Activated T-cell treated with anti-CD3 and anti-CD28 coated beads, Interleukin-2, amount 50 U/mL, for 24 hours (primary cell): Measurements from ENCODE around the gene CDCP2.
"Not testable (repeated sequence)": the region's sequence is repeated elsewhere in the genome, so short reads cannot be mapped to it uniquely, and the experiment has no call there.

ENCODE experiments used
- DNase-seq: peaks from one replicate; pipeline ENCODE4 v3.0.0-alpha.2; 2020
- H3K27ac Mint-ChIP-seq: 2 replicates; pipeline ENCODE4 v1.8.0; 2020; ENCODE audit warnings: mild to moderate bottlenecking, mixed read lengths
- H3K27me3 Mint-ChIP-seq: 2 replicates; pipeline ENCODE4 v1.8.0; 2020; ENCODE audit warnings: mixed read lengths
- H3K36me3 Mint-ChIP-seq: 2 replicates; pipeline ENCODE4 v1.8.0; 2020; ENCODE audit warnings: low read depth, mixed read lengths
- H3K4me1 Mint-ChIP-seq: 2 replicates; pipeline ENCODE4 v1.8.0; 2020; ENCODE audit warnings: low read depth, mixed read lengths
- H3K4me3 Mint-ChIP-seq: 2 replicates; pipeline ENCODE4 v1.8.0; 2020; ENCODE audit warnings: mild to moderate bottlenecking, moderate library complexity, mixed read lengths
- H3K9me3 Mint-ChIP-seq: 2 replicates; pipeline ENCODE4 v1.8.0; 2020; ENCODE audit warnings: mixed read lengths

CDCP2 gene

DNA sequence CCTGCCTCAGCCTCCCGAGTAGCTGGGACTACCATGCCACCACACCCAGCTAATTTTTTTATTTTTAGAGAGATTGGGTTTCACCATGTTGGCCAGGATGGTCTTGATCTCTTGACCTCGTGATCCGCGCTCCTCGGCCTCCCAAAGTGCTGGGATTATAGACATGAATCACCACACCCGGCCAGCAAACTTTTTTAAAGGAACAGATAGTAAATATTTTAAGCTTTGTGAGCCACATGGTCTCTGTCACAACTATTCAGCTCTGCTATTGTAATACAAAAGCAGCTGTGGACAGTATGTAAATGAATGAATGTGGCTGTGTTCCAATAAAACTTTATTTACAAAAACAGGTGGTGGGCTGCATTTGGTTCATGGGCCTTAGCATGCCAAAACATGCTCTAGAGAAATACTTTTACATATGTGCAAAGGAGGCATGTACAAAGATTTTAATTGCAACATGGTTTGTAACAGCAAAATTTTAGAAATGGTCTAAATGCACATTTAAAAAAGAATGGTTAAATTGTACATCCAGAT is 47.0 kb downstream of the CDCP2 start:
- H3K36me3 Mint-ChIP-seq, result peaks cover 16% of the 10 kb centered on the region
- no peak for DNase-seq
- no peaks in the 10 kb centered on the region for H3K9me3 Mint-ChIP-seq
- no peaks in the 10 kb centered on the region for H3K4me1 Mint-ChIP-seq
- no peaks in the 10 kb centered on the region for H3K27me3 Mint-ChIP-seq
- H3K4me3 Mint-ChIP-seq, result no peak overlapping the region
- H3K27ac Mint-ChIP-seq, result no peak overlapping the region

DNA sequence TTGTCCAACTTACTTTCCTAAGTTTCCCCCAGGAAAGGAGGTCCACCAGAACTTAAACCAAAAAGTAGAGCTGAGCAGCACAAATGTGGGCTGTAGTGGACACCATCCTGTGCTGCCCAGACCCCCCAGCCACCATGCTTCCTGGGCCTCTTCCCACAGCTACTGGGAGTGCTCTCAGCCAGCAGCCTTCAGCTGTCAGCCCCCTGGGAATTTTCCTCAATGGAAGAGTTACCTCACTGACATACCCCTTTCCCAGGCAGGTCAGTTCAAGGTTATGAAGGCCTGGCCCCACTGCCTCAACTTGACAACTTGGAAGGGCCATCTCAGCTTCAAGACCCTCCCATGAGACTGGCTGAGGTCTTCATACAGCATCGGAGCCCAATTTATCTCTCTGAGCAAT is 47.7 kb downstream of the CDCP2 start:
- Mint-ChIP-seq H3K9me3 (no peaks in the 10 kb centered on the region), H3K36me3 (peaks cover 19% of the 10 kb centered on the region)

GRCh38 chr1:54104613-54105012 is 48.2 kb downstream of the CDCP2 start:
- DNase-seq, H3K4me1 Mint-ChIP-seq, H3K27ac Mint-ChIP-seq, H3K4me3 Mint-ChIP-seq, H3K9me3 Mint-ChIP-seq, H3K27me3 Mint-ChIP-seq: not testable (repeated sequence)
- peaks cover 21% of the 10 kb centered on the region for H3K36me3 Mint-ChIP-seq

More for the DNA sequence above, 47.7 kb downstream of the CDCP2 start:
- H3K27me3 Mint-ChIP-seq, result no peaks in the 10 kb centered on the region
- H3K27ac Mint-ChIP-seq, result no peak overlapping the region
- no peak overlapping the region for H3K4me3 Mint-ChIP-seq
- DNase-seq, result no peak
- H3K4me1 Mint-ChIP-seq, result no peaks in the 10 kb centered on the region

DNA sequence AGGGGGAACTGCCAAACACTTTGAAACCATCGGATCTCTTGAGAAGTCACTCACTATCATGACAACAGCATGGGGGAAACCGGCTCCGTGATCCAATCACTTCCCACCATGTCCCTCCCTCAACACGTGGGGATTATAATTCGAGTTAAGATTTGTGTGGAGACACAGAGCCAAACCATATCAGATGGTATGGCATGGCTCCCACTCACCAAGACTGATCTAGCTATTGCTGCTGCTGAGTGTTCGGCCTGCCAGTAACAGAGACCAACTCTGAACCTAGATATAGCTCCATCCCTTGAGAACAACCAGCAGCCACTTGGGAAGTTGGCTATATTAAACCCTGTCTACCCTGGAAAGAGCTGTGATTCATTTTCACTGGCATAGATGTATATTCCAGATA is 49.4 kb downstream of the CDCP2 start:
- Mint-ChIP-seq H3K4me3 (no peak overlapping the region), H3K9me3 (no peaks in the 10 kb centered on the region), H3K36me3 (peaks cover 32% of the 10 kb centered on the region), H3K27me3 (no peaks in the 10 kb centered on the region), H3K4me1 (no peaks in the 10 kb centered on the region), H3K27ac (no peak overlapping the region)
- no peak for DNase-seq

- H3K27me3 Mint-ChIP-seq, result no peaks in the 10 kb centered on the region
- no peak for DNase-seq
- no peaks in the 10 kb centered on the region for H3K4me1 Mint-ChIP-seq
- no peak overlapping the region for H3K4me3 Mint-ChIP-seq
- H3K27ac Mint-ChIP-seq, result no peak overlapping the region
- H3K36me3 Mint-ChIP-seq, result peaks cover 54% of the 10 kb centered on the region
- no peaks in the 10 kb centered on the region for H3K9me3 Mint-ChIP-seq
These were observed 52.3 kb downstream of the CDCP2 start for GRCh38 chr1:54100500-54100899.

DNA sequence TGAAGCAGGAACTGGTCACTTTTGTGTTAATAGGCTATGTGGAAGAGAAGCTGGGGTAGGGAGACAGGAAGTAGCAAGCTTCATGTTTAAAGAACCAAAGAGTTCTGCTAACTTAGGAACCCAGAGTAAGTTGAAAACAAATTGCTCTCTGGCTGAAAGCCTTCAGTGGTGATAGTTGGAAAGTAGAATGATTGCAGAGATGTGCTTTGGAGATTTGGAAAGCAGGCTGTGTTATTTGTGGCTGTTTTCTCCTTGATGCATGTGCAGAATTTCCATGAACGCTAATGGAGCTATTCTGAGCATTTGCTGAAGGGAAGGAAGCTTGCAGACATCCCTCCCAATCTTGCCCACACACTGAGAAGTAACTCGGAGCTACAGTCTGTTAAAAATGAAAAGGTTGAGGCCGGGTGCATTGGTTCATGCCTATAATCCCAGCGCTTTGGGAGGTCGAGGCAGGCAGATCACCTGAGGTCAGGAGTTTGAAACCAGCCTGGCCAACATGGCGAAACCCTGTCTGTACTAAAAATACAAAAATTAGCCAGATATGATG is 53.7 kb downstream of the CDCP2 start:
- H3K27me3 Mint-ChIP-seq, result no peaks in the 10 kb centered on the region

GRCh38 chr1:54096877-54097240 is 55.9 kb downstream of the CDCP2 start:
- no peak for DNase-seq
- H3K27ac Mint-ChIP-seq, result no peak overlapping the region
- H3K4me1 Mint-ChIP-seq, result no peaks in the 10 kb centered on the region
- H3K36me3 Mint-ChIP-seq, result peaks cover 52% of the 10 kb centered on the region
- no peaks in the 10 kb centered on the region for H3K27me3 Mint-ChIP-seq
- H3K9me3 Mint-ChIP-seq, result no peaks in the 10 kb centered on the region
- H3K4me3 Mint-ChIP-seq, result no peak overlapping the region

More for the DNA sequence above, 53.7 kb downstream of the CDCP2 start:
- Mint-ChIP-seq H3K4me1 (no peaks in the 10 kb centered on the region), H3K4me3 (no peak overlapping the region), H3K9me3 (no peaks in the 10 kb centered on the region), H3K36me3 (peaks cover 57% of the 10 kb centered on the region), H3K27ac (no peak overlapping the region)
- no peak for DNase-seq

DNA sequence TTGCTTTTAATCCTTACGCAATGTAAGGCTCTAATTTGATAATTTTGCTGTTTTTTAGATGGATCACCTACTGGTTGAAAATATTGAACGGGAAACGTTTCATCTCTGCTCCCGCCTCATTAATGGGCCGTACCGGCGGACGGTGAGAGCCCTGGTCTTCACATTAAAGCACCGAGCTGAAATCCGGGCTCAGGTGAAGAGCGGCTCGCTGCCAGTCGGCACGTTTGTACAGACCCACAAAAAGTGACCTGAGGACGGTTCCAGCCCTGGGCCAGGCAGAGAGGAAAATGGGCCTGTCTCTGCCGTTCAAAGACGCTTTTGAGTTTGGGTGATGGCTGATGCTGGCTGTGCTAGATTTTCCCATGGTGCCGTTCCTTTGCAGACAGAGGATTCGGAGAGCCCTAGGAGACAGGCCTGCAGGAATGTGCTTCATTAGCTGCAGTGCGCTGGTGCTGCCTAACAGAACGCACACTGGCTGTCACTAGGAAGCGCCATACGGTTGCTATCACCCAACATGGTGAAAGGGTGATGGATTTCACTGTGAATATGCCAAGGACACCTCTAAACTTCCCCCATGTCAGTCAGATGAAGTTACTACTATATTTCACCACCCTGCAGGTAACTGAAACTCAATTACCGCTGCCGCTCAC is 56.4 kb downstream of the CDCP2 start:
- no peak for DNase-seq
- H3K4me3 Mint-ChIP-seq, result no peak overlapping the region
- no peaks in the 10 kb centered on the region for H3K4me1 Mint-ChIP-seq
- H3K27ac Mint-ChIP-seq, result no peak overlapping the region
- H3K36me3 Mint-ChIP-seq, result peaks cover 49% of the 10 kb centered on the region
- no peaks in the 10 kb centered on the region for H3K27me3 Mint-ChIP-seq
- no peaks in the 10 kb centered on the region for H3K9me3 Mint-ChIP-seq

DNA sequence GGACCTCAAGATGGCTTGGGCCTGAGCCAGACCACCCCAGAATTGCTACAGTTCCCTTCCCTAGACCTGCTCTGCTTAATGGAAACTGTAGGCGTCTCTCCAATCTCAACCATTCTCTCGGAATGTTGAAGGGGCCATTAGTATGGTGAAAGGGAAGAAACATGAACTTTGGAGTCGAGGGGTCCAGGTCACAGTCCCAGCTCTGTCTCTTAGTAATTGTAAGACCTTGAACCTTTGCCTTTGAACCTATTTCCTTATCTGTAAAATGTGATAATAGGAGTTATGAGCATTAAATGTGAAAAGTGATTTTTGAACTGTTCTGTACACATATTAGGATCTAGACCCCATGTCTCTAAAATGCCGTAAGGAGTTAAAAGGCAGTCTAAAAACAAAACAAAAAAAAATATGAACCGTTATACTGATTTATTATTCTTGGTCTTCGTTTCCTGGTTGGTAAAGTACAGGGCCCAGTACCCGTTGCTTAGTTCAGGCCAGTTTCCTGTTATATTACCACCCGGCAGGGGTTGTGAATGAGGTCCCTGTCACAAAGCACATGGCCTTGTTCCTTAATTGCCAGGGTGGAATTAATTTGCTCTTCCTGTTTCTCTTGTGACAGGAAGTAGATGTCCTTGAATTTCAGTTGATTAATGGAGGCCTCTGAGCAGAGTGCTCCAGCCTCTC is 57.1 kb downstream of the CDCP2 start:
- Mint-ChIP-seq H3K4me3 (no peak overlapping the region), H3K27ac (no peak overlapping the region)

GRCh38 chr1:54094730-54095105 is 58.1 kb downstream of the CDCP2 start:
- not testable (repeated sequence) for H3K9me3 Mint-ChIP-seq, DNase-seq, H3K4me1 Mint-ChIP-seq, H3K4me3 Mint-ChIP-seq, H3K27ac Mint-ChIP-seq, H3K27me3 Mint-ChIP-seq
- peaks cover 47% of the 10 kb centered on the region for H3K36me3 Mint-ChIP-seq

More for the DNA sequence above, 57.1 kb downstream of the CDCP2 start:
- H3K9me3 Mint-ChIP-seq, result no peaks in the 10 kb centered on the region
- DNase-seq, result no peak
- no peaks in the 10 kb centered on the region for H3K27me3 Mint-ChIP-seq
- peaks cover 48% of the 10 kb centered on the region for H3K36me3 Mint-ChIP-seq
- no peaks in the 10 kb centered on the region for H3K4me1 Mint-ChIP-seq

GRCh38 chr1:54094001-54094729 is 58.6 kb downstream of the CDCP2 start:
- no peaks in the 10 kb centered on the region for H3K4me1 Mint-ChIP-seq
- DNase-seq, result no peak
- H3K4me3 Mint-ChIP-seq, result no peak overlapping the region
- no peak overlapping the region for H3K27ac Mint-ChIP-seq
- H3K9me3 Mint-ChIP-seq, result no peaks in the 10 kb centered on the region
- no peaks in the 10 kb centered on the region for H3K27me3 Mint-ChIP-seq
- peaks cover 45% of the 10 kb centered on the region for H3K36me3 Mint-ChIP-seq

DNA sequence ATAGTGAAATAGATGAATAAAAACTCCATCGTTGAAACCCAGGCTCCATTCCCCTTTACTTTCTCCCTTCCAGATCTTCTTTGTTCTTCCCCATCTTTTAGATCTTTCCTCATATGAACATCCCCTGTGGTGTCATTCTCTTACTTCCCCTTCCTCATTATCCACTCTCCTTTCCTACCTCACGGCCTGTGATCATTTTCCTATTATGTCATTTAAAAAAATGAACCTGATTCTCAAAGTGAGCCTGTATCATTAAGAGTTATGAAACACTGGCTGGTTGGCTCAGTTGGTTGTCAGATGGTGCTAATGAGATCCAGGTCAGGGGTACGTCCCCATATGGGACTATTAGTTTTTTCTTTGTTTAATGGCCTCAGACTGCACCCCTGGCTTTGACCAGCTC is 61.1 kb downstream of the CDCP2 start:
- no peaks in the 10 kb centered on the region for H3K4me1 Mint-ChIP-seq
- peaks cover 31% of the 10 kb centered on the region for H3K36me3 Mint-ChIP-seq
- H3K27me3 Mint-ChIP-seq, result no peaks in the 10 kb centered on the region
- no peak overlapping the region for H3K27ac Mint-ChIP-seq
- H3K9me3 Mint-ChIP-seq, result no peaks in the 10 kb centered on the region
- H3K4me3 Mint-ChIP-seq, result no peak overlapping the region
- DNase-seq, result no peak

DNA sequence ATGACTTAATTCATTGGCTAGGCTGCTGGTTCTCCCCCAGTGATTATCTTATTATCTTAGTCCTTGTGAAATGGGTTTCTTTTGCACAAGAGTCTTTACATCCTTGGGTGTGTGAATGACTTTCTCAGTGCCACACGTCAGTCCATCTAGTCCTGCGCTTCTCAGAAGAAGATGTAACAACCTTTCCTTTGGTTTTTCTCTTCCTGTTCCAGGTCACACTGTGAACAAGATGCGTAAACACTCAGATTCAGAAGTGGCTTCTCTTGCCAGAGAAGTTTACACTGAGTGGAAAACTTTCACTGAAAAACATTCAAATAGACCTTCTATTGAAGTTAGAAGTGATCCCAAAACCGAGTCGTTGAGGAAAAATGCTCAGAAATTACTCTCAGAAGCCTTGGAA is 64.4 kb downstream of the CDCP2 start:
- Mint-ChIP-seq H3K27ac (no peak overlapping the region), H3K36me3 (peaks cover 30% of the 10 kb centered on the region), H3K4me3 (no peak overlapping the region), H3K27me3 (no peaks in the 10 kb centered on the region), H3K9me3 (no peaks in the 10 kb centered on the region), H3K4me1 (no peaks in the 10 kb centered on the region)
- DNase-seq, result no peak

DNA sequence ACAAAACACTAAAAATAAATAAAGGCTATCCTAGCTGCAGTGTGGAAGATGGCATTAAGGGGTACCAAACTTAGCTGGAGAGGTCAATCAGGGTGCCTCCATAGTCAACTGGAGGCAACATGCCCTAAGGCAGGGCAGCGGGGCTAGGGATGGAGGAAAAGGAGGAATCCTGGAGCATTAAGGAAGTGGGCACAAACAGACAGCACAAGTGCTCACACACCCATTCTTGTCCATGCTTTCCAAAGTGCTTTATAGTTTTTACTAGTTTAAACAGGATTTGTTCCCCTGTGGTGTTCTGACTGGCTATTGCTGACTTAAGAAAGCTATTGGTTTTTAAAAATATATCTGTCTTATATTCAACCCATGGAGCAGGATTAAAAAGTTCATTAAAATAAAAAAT is 66.0 kb downstream of the CDCP2 start:
- Mint-ChIP-seq H3K27ac (no peak overlapping the region), H3K36me3 (peaks cover 28% of the 10 kb centered on the region), H3K4me3 (no peak overlapping the region), H3K27me3 (no peaks in the 10 kb centered on the region), H3K9me3 (no peaks in the 10 kb centered on the region), H3K4me1 (no peaks in the 10 kb centered on the region)
- no peak for DNase-seq

GRCh38 chr1:54084794-54085193 is 68.0 kb downstream of the CDCP2 start:
- no peaks in the 10 kb centered on the region for H3K27me3 Mint-ChIP-seq
- no peaks in the 10 kb centered on the region for H3K9me3 Mint-ChIP-seq
- H3K36me3 Mint-ChIP-seq, result peaks cover 23% of the 10 kb centered on the region
- DNase-seq, result no peak
- peaks cover 3% of the 10 kb centered on the region for H3K4me1 Mint-ChIP-seq
- H3K27ac Mint-ChIP-seq, result no peak overlapping the region
- H3K4me3 Mint-ChIP-seq, result no peak overlapping the region
